ENCODE measurements around the gene BSND.

DNA sequence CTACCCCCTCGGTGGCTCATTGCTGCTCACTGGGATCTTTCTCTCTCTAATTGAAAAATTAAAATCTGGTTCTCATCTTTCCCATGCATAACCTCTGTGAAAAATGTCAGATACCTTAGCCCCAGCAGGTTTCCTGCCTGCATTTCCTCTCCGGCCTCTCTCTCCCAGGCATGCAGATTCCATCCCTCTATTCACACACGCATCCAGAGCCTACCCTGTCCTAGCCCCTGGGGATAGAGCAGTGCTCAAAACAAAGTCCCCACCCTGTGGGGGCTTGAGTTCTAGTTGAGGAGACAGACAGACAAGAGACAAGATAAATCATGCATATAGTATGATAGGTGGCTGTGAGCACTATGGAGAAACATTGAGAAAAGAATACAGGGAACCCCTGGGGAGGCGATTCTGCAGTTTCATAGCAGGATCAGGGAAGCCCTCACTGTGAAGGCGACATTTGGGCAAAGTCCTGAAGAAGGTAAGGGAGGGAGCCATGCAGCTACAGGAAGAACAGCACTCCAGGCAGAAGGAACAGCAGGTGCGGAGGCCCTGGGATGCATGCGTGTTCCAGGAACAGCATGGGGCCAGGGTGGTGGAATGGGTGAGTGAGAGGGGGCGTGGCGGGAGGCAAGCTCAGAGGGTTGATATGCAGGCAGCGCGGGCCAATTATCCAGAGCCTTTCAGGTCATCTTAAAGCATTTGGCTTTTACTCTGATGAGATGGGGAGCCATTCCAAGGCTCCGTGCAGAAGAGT lies 3.5 kb upstream of the BSND start:
- TF ChIP-seq, protein P1, sequence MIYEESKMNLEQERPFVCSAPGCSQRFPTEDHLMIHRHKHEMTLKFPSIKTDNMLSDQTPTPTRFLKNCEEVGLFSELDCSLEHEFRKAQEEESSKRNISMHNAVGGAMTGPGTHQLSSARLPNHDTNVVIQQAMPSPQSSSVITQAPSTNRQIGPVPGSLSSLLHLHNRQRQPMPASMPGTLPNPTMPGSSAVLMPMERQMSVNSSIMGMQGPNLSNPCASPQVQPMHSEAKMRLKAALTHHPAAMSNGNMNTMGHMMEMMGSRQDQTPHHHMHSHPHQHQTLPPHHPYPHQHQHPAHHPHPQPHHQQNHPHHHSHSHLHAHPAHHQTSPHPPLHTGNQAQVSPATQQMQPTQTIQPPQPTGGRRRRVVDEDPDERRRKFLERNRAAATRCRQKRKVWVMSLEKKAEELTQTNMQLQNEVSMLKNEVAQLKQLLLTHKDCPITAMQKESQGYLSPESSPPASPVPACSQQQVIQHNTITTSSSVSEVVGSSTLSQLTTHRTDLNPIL (CRISPR knock-in tag; IDR thresholded peaks at IDR 0.05; ENCODE audit: low read depth), result no peak
- TF ChIP-seq BACH2 (CRISPR knock-in tag; IDR thresholded peaks at IDR 0.05; ENCODE audit: borderline replicate concordance), result no peak
